DOHH2 (cell line): ENCODE results near the gene GABPB2.

Experiments
- H3F3A ChIP-seq: fragments of 200-600 bp; sonication (generic), shearing (Covaris generic); 2 replicates; pipeline ENCODE4 v1.6.0; 2016; ENCODE audit warnings: antibody characterized with exemption, mild to moderate bottlenecking; ENCODE audit not compliant: control insufficient read depth, insufficient read depth
- H3K27ac ChIP-seq: fragments of 200-600 bp; sonication (generic); 2 replicates; pipeline ENCODE4 v1.5.1; 2014; ENCODE audit warnings: low read depth, mild to moderate bottlenecking, low read length, moderate library complexity
- H3K27me3 ChIP-seq: fragments of 200-600 bp; sonication (generic); 2 replicates; pipeline ENCODE4 v1.6.1; 2014; ENCODE audit warnings: mild to moderate bottlenecking, low read length, mixed read lengths; ENCODE audit not compliant: control insufficient read depth
- H3K36me3 ChIP-seq: fragments of 200-600 bp; sonication (generic); 2 replicates; pipeline ENCODE4 v1.6.1; 2014; ENCODE audit warnings: mild to moderate bottlenecking, low read length, moderate library complexity, mixed read lengths; ENCODE audit not compliant: control insufficient read depth
- H3K4me1 ChIP-seq: fragments of 200-600 bp; sonication (generic); 2 replicates; pipeline ENCODE4 v1.6.1; 2014; ENCODE audit warnings: mild to moderate bottlenecking, low read length, mixed read lengths; ENCODE audit not compliant: control insufficient read depth
- H3K4me2 ChIP-seq: fragments of 200-600 bp; sonication (generic); 2 replicates; pipeline ENCODE4 v1.6.0; 2014; ENCODE audit warnings: mild to moderate bottlenecking, low read length, moderate library complexity
- H3K4me3 ChIP-seq: fragments of 200-600 bp; sonication (generic); 2 replicates; pipeline ENCODE4 v1.5.1; 2014; ENCODE audit warnings: mild to moderate bottlenecking, low read length, mixed read lengths
- H3K79me2 ChIP-seq: fragments of 200-600 bp; sonication (generic); 2 replicates; pipeline ENCODE4 v1.6.1; 2014; ENCODE audit warnings: mild to moderate bottlenecking, low read length, mixed read lengths; ENCODE audit not compliant: control insufficient read depth
- H3K9me2 ChIP-seq: fragments of 200-600 bp; sonication (generic); replicated peaks from 2 replicates; pipeline ENCODE4 v1.6.1; 2014; ENCODE audit warnings: mild to moderate bottlenecking, low read length, mixed read lengths; ENCODE audit not compliant: control insufficient read depth
- H3K9me3 ChIP-seq: fragments of 200-600 bp; sonication (generic); 2 replicates; pipeline ENCODE4 v1.6.1; 2014; ENCODE audit warnings: antibody characterized with exemption, low read length, mixed read lengths; ENCODE audit not compliant: control insufficient read depth, insufficient read depth
- H4K20me1 ChIP-seq: fragments of 200-600 bp; sonication (generic); 2 replicates; pipeline ENCODE4 v1.6.0; 2014; ENCODE audit warnings: low read depth, mild to moderate bottlenecking, antibody characterized with exemption, low read length, moderate library complexity; ENCODE audit not compliant: control insufficient read depth, insufficient read depth
- CTCF ChIP-seq: fragments of 200-600 bp; sonication (generic); IDR thresholded peaks from one replicate; pipeline ENCODE4 v1.5.1; 2014; ENCODE audit warnings: antibody characterized with exemption, mild to moderate bottlenecking, low read depth, low read length; ENCODE audit not compliant: poor library complexity, severe bottlenecking
- EZH2phosphoT487 ChIP-seq: fragments of 200-600 bp; sonication (generic); IDR thresholded peaks from 2 replicates; pipeline ENCODE4 v1.6.1; 2017; ENCODE audit warnings: borderline replicate concordance, mild to moderate bottlenecking, antibody characterized with exemption, low read length, moderate library complexity, mixed read lengths

Gene GABPB2

DNA sequence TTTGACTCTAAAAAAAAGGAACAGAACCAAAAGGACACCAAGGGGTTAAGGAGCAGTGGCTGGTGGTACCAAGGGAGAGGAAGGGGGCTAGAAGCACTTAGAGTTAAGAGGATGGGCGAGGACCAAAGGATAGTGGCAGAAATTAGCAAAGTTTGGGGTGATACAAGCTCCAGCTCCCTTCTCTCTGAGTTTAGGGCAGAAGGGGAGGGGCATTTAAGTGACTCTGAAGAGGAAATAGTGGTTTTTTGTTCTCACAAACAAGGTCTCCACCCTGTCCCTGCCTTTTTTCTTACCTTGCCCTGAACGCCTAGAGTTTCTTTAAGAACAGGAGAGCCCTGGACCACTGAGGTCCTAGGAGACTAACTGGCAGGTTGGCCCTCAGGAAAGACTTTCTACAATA lies 14.4 kb upstream of the GABPB2 start:
- Histone ChIP-seq H3K27me3 (no peaks in the 10 kb centered on the region), H3K9me3 (no peaks in the 10 kb centered on the region), H3K27ac (no peak overlapping the region), H3K9me2 (no peaks in the 10 kb centered on the region), H3K36me3 (peaks cover 78% of the 10 kb centered on the region), H3F3A (peaks cover 21% of the 10 kb centered on the region), H3K79me2 (peaks cover 58% of the 10 kb centered on the region), H3K4me2 (peak overlapping the region; percentile 19), H3K4me1 (peaks cover 37% of the 10 kb centered on the region), H3K4me3 (peak overlapping the region; percentile 24; the same call in 1 of the 2 replicates), H4K20me1 (peaks cover 17% of the 10 kb centered on the region)
- no peak for TF ChIP-seq CTCF
- TF ChIP-seq EZH2phosphoT487: no peak

DNA sequence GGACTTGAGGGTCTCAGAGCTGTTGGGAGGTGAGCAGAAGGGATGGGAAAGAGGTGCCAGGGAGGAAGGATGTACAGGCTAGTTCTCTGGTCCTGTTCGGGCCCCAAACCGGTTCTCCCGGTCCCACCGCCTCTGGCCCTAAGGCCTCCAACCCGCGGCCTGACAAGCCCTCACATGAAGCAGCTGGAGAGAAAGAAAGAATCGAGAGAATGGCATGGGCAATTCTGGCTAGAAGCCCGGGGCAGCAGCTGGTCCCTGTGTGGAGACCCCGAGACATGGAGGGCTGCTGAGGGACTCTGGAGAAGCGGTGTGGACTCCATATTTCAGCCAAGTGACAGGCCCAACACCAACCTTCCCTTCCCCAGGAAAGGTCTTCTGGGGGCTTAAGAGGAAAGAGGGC lies 11.9 kb upstream of the GABPB2 start:
- Histone ChIP-seq H3K36me3 (peaks cover 53% of the 10 kb centered on the region), H4K20me1 (peaks cover 15% of the 10 kb centered on the region), H3K79me2 (peaks cover 61% of the 10 kb centered on the region), H3K9me2 (no peaks in the 10 kb centered on the region), H3K4me2 (peak overlapping the region; percentile 88), H3F3A (0 out of 2 replicates have a peak, but pooled peaks cover 3% of the 10 kb centered on the region), H3K27ac (peak overlapping the region; percentile 57), H3K4me1 (peaks cover 43% of the 10 kb centered on the region), H3K9me3 (no peaks in the 10 kb centered on the region), H3K27me3 (no peaks in the 10 kb centered on the region), H3K4me3 (peak overlapping the region; percentile 86)
- TF ChIP-seq EZH2phosphoT487: no peak
- TF ChIP-seq CTCF: no peak

GRCh38 chr1:151059109-151060006 lies 11.2 kb upstream of the GABPB2 start, which contains the start of gene CDC42SE1:
Gene CDC42SE1 (minus strand): TSS chr1:151059622. CDS start chr1:151055730, 3,892 bp downstream.
- peaks cover 15% of the 10 kb centered on the region for H4K20me1 ChIP-seq
- H3K4me2 ChIP-seq: peak within 1 kb of the TSS; percentile 88
- H3K9me2 ChIP-seq: no peaks in the 10 kb centered on the region
- TF ChIP-seq EZH2phosphoT487 (no peak), CTCF (peak; percentile 80)
- H3K27me3 ChIP-seq: no peaks in the 10 kb centered on the region
- H3K36me3 ChIP-seq: peaks cover 46% of the 10 kb centered on the region
- H3K27ac ChIP-seq: peak within 1 kb of the TSS; percentile 57
- 0 out of 2 replicates have a peak, but pooled peaks cover 3% of the 10 kb centered on the region for H3F3A ChIP-seq
- peaks cover 43% of the 10 kb centered on the region for H3K4me1 ChIP-seq
- peak within 1 kb of the TSS; percentile 86 for H3K4me3 ChIP-seq
- H3K79me2 ChIP-seq: peaks cover 61% of the 10 kb centered on the region
- H3K9me3 ChIP-seq: no peaks in the 10 kb centered on the region
